Retinal pigment epithelial cell (primary cell): ENCODE results near the gene MRAP.

Source experiments
- DNase-seq: peaks from one replicate; pipeline ENCODE4 v3.0.0-alpha.2; 2010; ENCODE audit warnings: low read depth
- H3K4me3 ChIP-seq: 2 replicates; pipeline ENCODE4 v1.5.1; 2011; ENCODE audit warnings: mild to moderate bottlenecking, low read length, control low read depth, moderate library complexity
- CTCF ChIP-seq: conservative IDR thresholded peaks from 2 replicates; pipeline ENCODE4 v1.5.1; 2011; ENCODE audit warnings: low read depth, low read length, control low read depth, inconsistent platforms

MRAP gene

DNA sequence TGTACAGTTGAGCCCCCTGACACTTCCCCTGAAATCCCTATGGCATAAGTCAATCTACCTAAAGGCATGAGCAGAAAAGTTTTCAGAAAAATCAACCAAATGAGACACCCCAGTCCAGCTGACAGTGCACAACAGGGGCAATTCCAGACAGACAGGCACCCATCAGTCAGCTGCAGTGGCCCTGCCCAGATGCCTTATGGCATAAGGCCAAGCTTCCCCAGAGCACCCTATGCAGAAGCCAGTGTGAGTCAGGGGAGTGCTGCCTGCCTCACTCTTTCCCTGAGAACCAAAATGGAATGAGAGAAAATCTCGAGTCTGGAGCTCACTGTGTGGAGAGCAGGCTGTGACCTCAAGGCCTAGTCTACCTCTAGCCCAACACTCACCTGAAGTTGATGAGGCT lies 38.1 kb downstream of the MRAP start:
- DNase-seq = no peak
- no peak for TF ChIP-seq CTCF

GRCh38 chr21:32337206-32337605 lies 38.6 kb downstream of the MRAP start:
- TF ChIP-seq CTCF = no peak
- no peak overlapping the region for H3K4me3 ChIP-seq
- DNase-seq = no peak

More for the DNA sequence above, 38.1 kb downstream of the MRAP start:
- no peak overlapping the region for H3K4me3 ChIP-seq

GRCh38 chr21:32338209-32338921 lies 39.7 kb downstream of the MRAP start:
- no peak for DNase-seq
- H3K4me3 ChIP-seq = no peak overlapping the region
- TF ChIP-seq CTCF = no peak

DNA sequence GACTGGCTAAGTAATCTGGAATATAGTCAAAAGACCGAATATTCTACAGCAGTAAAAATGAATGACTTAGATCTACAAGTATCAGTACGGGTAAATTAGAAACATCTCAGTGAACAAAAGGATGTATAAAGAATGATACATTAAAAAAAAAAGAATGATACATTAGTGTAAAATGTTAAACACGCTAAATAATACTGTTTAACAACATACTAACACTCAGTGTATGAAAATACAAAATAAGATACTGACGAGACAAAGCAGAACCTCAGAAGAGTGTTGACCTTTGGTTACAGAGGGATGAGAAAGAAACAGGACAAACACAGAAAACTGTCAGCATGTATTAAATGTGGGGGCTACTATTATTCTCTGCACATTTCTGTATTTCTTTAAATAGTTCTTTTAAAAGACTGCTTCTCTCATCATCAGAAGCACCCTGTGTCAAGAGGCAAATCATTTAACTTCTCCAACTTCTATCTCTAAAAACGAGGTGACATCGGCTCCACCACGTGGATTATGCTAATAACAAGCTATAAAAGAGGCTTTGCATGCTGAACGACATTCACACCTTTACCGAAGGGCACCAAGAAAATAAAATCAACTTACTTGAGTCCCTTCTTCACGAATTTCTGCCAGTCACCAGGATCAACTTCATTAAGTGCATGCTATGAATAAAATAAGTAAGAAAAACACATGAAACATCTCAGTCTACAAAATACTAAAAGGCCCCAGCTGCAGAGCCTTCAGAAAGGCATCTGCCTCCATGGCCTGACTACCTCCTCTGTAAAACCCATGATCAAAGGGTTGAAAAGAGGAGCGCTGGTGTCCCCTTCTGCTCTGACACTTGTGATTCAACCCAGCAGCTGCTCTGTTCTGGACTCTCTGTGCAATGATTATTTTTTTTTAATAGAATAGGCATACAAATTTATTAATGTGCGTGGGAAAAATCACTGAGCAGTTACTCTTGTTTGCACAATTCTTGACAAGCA lies 42.5 kb downstream of the MRAP start:
- no peak for TF ChIP-seq CTCF
- H3K4me3 ChIP-seq = no peak overlapping the region
- DNase-seq = no peak

GRCh38 chr21:32346951-32347350 lies 48.3 kb downstream of the MRAP start:
- no peak overlapping the region for H3K4me3 ChIP-seq
- TF ChIP-seq CTCF = no peak
- DNase-seq = no peak

GRCh38 chr21:32347351-32347750 lies 48.7 kb downstream of the MRAP start:
- H3K4me3 ChIP-seq = no peak overlapping the region
- no peak for TF ChIP-seq CTCF
- no peak for DNase-seq
